Dermis microvascular lymphatic vessel endothelial cell (primary cell): Measurements from ENCODE around the gene PIWIL1. TPM values are rescaled to one million over a fixed set of nuclear protein-coding genes. Genes with fewer than 3 reads are reported as not detected.

Experiments
- DNase-seq, 2 donors: peaks; one replicate each; pipeline versions ENCODE4 v3.0.0 to v3.0.0-alpha.2; 2010; ENCODE audit warnings: low read depth in 2 of 2
- total RNA-seq: library from RNA; depleted of rRNA; stranded (reverse); fragments of >200 nt; gene quantifications from 2 replicates; pipeline ENCODE4 v1.2.1, GENCODE V29; 2014

Gene PIWIL1
- total RNA-seq, 1 donor from 2014 or later, result under 0.01 TPM

DNA sequence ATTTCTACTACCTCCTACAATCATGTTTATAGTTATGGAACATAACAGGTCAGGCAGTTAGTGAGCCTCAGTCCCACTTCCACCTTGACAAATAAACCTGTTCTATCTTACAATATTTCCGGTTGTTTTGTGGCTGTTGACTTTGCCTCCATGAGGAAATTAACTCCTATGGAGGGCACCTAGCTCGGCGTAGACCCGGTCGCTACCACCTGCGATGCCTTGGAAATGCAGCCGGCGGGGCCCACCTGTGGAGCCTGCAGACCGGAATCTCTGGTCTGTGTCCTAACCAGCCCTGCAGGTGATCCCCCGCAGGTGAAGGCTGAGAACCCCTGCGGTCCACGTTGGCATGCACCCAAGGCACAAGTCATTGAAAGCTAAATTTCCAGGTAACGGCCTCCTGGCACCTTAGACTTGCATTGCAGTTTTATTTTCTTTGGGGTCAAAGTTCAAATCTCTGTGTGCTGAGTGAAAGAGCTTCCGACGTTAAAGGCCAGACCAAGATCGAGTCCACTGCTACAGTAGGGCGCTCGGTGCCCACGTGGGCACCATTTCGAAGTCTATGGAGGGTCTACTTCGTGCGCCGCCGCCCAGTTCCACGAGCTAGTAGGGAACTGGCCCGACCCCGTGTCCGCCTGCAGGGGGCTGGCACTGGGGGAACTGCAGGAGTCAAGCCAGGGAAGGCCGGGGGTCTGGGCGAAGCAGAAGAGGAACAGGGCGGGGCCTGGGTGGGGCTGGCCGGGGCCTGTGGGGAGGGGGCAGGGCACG, 782 bp upstream of the PIWIL1 start:
- DNase-seq, result no peak

DNA sequence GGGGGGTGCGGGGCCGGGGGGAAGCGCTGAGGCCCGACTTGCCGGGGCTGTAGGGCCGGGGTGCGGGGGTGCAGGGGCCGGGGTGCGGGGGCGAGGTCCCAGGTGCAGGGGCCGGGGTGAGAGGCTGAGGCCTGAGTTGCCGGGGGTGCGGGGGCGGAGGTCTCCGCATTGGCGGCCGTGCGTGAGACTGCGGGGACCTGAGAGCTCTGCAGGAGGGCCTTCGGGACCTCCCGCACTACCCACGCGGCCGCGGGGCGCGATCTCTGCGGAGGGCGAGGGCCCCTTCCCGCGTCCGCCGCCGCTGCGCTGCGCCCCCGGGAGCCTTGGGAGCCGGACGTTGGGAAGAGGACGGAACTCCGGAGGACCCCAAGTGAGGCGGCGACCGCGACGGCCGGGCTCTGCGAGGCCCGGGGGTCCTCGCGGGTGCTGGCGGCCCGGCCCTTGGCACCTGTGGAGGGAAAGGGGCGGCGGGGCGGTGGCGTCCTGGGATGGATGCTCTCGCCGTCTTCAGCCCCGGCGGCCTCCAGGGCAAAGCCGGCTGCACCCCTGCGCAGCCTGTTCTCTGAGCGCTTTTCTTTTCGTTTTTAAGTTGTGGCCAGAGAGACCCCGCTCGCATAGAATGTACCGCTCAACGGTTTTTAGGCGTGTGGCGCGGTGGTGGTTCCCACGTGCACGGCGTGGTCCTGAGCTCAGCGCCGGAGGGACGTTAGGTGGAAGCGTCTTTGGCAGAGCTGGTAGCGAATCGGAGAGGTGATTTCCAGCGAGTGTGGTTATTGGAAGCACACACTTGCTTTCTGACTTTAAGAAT, 1.3 kb downstream of the PIWIL1 start:
- DNase-seq, result no peak

DNA sequence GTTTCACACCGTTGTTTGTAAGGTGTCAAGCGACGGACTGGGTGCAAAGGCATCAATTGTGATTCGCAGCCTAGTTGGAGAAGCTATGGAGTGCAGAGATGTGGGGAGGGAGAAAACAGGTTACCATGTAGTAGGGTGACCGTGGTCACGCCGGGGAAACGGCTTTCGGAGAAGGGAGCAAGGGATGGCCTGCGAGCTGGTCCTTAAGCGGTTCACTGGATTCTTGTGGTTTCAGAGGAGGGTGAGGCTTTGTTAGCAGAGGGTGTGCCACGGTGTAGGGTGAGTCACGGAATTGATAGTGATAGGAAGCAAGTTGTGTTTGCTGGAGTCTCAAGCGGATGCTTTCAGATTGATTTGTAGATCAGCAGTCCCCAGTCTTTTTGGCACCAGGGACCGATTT, 2.3 kb downstream of the PIWIL1 start:
- no peak for DNase-seq

DNA sequence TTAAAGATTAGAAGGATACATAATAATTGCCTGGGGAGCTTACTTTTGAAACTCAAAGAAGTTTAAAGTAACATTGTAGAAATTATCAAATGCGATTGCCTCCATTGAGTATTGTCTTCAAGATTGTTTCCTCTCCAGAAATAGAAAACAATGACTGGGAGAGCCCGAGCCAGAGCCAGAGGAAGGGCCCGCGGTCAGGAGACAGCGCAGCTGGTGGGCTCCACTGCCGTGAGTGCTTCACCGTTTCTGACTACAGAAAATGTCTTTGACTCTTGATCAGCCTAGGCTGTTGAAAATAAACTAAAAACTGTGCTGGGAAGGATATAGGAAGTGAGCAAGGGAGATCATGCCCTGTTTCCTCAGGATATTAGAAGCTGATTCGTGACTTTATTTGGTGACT, 4.8 kb downstream of the PIWIL1 start:
- no peak for DNase-seq

DNA sequence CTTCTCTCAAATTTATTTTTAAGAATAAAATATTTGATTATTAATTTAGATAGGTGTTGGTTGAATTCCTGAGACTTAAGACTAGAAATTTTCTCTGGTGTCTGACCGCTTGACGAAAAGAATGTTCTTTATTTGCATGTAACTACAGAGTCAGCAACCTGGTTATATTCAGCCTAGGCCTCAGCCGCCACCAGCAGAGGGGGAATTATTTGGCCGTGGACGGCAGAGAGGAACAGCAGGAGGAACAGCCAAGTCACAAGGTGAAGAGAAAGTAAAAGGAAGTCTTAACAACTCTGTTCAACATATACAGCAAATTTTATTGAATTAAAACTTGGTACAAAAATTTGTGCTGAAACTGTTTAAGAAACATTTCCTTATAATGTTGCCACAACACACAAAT, 5.2 kb downstream of the PIWIL1 start:
- DNase-seq, result no peak

DNA sequence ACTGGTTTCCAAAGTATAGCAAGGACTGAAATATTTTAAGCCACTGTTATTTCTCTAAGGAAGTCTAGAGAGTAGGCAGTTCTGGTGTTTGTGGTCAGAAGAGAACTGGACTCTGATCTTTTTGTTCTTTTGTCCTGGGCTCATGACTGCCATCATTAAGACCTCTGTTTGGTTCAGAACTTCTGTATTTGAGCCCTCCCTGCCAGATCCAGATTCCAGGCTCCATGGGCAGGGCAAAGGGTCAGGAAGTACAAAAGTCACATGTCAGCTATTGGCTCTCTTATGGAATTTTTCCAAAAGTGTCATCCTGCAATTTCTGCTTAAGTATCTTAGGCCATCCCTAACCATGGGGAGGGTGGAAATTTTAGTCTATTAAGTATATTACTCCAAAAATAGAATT, 6.8 kb downstream of the PIWIL1 start:
- DNase-seq, result no peak

DNA sequence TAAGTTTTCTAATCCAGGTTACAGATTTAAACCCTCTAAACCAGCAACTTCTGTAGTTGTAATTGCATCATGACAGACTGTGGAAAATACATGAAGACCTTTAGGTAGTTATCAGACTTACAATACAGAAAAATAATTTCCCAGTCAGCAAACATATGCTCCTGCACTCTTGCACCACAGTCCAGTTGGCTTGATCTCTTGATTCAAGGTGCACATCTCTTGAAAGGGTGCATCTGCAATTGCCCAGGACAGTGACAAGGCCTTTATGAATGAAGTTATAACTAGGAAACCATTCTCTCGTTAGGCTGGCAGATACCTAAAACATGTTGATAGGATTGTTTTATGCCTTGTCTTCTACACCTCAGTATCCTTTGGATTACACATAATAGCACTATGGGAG, 7.6 kb downstream of the PIWIL1 start:
- DNase-seq, result no peak

DNA sequence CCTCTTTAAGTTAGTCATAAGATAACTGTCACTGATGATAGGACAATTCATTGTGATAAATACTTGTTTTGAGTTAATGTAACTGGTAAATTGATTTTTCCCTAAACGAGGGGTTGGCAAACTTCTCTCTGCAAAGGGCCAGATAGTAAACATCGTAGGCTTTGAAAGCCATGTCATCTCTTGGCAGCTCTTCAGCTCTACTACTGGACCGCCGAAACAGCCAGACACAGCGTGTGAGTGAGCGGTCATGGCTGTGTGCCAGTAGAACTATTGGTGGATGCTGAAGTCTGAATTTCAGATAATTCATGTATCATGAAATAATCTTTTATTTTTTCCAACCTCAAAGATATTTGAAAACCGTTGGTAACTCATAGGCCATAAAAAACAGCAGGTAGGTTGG, 9.9 kb downstream of the PIWIL1 start:
- DNase-seq, result no peak

DNA sequence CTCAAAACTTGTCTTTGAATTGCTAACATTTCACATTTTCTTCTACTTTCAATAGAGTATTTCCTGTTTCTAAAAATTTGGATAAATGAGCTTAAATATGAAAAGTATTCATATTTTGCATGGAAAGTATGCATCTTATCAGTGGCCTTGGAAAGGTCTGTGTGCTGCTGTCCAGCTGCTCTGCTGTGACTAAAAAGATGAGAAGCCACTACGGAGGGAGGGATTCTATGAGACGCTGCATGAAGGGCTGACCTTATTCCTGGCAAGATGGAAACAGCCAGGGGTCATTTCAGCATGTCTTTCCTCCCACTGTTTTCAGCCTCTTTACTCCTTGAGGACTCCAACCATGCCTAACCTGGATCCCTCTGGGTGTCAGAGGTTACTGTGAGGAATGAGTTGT, 13.0 kb downstream of the PIWIL1 start:
- no peak for DNase-seq

DNA sequence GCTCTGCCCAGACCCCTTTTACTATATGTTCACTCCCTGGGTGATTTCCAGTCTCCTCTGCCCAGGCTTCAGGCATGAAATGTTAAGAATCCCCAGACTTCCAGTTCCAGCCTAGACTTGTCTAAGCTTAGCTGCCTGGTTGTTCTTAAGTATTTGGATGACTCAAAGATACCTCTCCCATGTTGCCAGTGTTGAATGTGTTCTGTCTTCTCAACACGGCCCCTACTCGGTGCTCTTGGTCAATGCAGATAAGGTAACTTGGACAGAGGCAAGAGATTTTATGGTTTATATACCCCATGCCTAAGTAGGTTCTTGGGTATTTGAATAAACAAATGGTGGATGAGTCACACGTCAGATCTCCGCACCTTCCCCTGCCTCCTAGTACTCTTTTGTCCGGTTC, 13.6 kb downstream of the PIWIL1 start:
- no peak for DNase-seq

DNA sequence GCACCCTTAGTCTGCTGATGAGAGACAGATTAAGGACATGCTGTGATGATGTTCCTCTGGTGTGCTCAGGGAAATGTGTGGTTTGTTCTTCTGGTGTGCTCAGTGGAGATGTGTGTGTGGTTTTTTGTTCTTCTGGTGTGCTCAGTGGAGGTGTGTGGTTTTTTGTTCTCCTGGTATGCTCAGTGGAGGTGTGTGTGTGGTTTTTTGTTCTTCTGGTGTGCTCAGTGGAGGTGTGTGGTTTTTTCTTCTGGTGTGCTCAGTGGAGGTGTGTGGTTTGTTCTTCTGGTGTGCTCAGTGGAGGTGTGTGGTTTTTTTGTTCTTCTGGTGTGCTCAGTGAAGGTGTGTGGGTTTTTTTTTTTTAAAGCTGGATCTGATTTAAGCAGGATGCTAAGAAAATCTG, 15.4 kb downstream of the PIWIL1 start:
- no peak for DNase-seq

DNA sequence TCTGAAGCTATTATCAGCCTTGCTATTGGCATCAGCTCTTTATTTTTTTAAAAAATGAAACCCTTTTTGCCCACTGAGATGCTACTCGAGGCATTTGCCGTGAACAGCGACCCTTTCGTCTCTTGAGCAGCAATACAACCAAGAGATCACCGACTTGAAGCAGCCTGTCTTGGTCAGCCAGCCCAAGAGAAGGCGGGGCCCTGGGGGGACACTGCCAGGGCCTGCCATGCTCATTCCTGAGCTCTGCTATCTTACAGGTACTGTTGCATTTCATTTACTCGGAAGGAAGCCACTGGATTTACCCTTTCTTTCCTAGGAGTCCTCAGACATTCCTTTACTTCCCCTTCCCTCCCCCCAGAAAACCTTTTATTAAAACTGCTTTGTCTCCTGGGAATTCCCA, 16.7 kb downstream of the PIWIL1 start:
- DNase-seq, result no peak

DNA sequence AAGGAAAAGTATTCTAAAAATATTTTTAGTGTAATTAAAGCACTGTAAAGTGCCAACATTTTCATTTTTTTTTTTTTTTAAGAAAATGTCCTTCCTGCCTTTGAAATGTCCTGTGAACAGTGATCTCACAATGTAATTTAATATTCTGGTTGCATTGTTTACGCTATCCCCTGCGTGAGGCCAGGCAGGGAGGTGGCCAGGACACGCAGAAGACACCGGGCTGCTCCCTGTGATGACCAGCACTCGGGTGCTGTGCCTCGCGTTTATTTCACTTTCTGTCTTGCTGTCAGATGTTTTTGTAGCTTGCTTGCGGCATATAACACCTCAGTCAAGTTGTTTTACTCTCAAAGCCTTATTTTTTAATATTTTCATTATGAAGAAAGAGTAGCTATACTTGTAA, 18.5 kb downstream of the PIWIL1 start:
- no peak for DNase-seq

DNA sequence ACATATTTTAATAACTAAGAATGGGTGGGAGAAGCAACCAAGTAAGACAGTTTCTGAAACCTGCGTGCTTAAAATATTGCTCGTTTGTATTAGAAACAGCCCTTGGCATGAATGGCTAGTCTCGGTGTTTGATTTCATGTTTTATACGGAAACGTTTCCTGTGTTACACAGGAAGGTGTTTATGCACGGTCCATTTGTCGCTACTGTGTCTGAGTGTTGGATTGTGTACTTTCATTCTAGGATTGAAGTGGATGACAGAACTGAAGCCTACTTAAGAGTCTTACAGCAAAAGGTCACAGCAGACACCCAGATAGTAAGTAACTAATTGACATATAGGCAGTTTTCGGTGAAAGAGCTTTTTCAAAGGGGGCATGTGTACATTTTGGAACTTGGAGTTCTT, 19.6 kb downstream of the PIWIL1 start:
- no peak for DNase-seq

DNA sequence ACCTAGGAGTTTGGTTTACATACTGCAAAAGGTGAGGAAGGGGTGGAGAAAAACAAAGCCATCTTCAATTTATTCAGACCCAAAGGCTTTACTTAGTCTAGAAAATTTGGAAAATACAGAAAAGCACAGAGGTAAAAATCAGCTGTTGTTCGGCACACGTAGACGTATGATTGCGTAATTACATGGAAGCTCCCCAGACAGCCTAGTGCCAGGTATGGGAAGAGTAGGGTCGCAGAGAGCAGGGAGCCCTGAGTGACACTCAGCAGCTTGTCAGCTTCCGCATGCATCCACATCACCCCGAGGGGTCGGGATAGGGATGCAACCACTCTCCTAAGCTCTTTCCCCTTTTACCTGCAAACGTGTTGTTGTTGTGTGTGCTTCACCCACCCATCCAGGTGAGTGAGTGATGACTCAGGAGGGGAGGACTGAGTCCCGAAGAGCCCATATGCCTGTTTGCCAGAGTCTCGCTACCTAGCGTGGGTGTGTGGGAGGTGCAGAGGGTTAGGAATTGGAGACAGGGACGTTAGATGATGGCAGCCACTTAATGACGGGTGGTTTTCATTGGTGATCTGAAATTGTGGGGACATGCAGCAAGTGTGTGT, 20.1 kb downstream of the PIWIL1 start:
- no peak for DNase-seq

DNA sequence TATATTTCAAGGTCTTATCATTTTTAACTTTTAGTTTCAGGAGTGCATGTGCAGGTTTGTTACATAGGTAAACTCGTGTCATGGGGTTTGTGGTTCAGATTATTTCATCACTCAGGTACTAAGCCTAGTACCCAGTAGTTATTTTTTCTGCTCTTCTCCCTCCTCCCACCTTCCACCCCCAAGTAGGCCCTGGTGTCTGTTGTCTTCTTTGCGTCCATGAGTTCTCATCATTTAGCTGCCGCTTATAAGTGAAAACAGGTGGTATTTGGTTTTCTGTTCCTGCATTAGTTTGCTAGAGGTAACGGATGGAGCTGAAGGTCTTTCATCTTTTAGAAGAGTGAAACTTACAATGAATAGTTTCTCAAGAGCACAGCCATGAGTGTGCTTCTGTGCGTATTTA, 24.4 kb downstream of the PIWIL1 start:
- no peak for DNase-seq

DNA sequence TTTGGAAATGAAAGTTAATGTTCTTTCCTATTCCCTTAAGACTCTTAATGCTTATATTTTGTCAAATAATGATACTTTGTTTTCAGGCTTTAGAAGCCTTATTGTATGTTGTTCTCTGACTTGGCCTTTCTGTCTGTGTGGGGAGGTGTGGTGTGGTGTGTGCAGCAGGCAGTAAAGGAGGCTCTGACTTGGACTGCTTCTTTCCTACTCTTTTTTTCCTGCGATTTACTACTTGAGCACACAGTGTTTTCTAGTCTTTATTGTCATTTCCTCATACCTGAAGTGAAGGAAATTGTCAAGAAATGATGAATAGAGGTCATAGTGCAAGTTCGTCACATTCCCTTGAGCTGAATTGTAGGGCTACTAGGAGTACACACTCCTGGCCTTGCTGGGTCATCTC, 26.9 kb downstream of the PIWIL1 start:
- DNase-seq, result no peak

DNA sequence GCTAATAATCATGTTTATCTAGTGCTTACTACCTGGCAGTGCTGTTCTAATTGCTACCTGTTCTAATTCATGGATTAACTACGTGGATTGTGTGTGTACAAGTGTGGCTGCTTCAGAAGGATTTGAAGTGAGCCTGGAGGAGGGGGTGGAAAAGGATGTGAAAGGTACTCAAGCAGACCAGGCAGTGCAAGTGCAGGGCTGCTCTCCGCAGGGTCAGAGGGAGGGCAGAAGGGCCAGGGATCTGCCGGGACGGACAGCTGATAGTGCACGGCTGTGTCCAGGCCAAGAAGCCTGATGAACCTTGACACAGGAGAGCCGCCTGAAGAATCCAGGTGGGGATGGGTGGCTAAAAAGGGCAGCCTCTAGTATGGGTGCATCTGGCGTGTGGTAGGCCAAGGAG, 28.5 kb downstream of the PIWIL1 start:
- DNase-seq, result no peak

DNA sequence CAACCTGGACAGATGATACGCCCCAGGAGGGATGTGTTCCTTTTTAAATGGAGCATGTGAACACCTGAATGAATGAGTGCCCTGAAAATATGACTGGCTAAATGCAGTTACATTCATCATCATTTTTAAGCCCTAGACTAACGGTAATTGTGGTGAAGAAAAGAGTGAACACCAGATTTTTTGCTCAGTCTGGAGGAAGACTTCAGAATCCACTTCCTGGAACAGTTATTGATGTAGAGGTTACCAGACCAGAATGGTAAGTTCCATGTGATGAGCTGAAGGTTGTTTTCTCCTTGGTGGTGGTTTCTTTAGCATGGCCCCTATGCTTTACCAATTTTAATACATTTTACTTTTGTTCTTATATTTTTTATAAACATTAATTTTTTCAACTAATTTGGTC, 29.3 kb downstream of the PIWIL1 start:
- no peak for DNase-seq

DNA sequence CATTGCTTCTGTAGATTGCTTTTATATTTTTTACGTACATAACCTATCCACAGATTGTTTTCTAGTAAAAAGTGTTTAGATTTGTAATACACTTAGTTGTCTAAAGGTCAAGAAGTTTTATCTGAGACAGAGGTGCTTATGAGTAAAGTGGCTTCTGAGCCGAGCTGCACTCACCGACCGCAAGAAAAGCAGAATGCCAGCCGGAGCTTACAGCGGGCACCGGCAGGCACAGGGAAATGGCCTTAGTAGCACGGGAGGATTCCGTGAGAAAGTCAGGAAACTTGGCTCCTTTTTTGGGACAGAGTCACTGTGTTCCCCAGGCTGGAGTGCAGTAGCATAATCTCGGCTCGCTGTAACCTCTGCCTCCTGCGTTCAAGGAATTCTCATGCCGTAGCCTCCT, 29.8 kb downstream of the PIWIL1 start:
- DNase-seq, result no peak

DNA sequence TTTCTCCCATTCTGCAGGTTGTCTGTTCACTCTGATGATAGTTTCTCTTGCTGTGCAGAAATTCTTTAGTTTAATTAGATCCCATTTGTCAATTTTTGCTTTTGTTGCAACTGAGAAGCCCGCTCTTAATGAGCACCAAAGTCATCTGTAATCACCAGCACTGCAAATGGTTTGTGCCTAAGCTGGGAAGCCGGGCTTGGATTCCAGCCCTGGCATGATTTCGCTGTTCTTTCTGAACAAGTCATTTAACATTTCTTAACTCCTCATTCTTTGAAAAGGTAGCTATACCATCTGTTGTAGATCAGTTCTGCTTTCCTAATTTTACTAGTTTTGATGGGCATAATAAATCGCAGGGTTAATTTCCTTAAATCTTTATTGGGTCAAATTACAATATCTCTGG, 32.1 kb downstream of the PIWIL1 start:
- DNase-seq, result no peak

DNA sequence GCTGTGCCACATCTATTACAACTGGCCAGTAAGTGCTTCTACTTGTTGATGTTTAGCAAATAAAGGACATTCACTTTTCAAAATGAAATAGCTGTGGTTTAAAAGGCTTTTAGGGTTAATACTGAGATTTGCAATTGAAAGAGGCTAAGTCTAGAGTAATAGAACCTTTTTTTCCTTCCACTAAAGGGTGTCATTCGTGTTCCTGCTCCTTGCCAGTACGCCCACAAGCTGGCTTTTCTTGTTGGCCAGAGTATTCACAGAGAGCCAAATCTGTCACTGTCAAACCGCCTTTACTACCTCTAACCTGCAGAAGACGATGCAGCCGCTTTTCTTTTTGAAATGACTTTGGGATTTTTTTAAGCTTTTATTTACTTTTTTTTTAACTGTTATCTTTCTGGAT, 33.6 kb downstream of the PIWIL1 start:
- DNase-seq, result no peak

DNA sequence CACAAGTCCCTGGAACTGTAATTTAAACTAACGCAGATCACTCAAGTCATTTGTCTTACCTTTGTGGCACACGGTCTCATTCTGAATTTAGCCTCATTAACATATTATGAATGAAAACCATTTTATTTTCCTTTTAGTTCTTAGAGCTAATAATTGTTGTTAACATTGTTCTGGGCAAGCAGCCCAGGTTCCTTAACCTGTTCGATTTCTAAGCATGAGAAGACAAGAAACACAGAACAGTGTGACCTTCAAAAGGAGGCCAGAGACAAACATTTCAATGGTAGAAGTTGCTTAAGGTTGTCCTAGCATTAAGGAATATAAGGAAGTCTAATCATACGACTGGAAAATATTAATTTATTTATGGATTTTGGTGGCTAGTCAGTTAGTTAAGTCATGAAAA, 35.2 kb downstream of the PIWIL1 start:
- no peak for DNase-seq
